ENCODE results near the gene AQP6.

The AQP6 gene

DNA sequence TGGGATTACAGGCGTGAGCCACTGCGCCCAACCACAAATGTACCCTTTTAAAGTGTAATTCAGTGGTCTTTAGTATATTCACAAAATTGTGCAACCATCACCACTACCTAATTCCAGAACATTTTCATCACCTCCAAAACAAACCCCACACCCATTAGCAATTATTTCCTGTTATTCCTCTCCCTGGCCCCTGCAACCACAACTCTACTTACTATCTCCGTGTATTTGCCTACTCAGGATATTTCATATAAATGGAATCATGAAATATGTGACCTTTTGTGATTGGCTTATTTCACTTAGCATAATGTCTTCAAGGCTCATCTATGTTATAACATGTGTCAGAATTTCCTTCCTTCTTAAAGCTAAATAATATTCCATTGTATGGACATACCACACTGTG is 38.2 kb upstream of the AQP6 start:
- DNase-seq (ENCODE audit: low spot score), result no peak
- H2AFZ ChIP-seq (ENCODE audit: low read length), result no peak overlapping the region
- H3K4me1 ChIP-seq (ENCODE audit: control insufficient read depth in 2 of 2, insufficient read depth in 1 of 2, low read depth in 1 of 2, low read length in 2 of 2), result no peaks in the 10 kb centered on the region
- peaks cover 0 to 14% (median 0%) of the 10 kb centered on the region in 3 experiments for H3K27me3 ChIP-seq (ENCODE audit: control insufficient read depth in 3 of 3, insufficient read depth in 3 of 3, low read depth in 1 of 3, low read length in 3 of 3)
- no peak overlapping the region for H3K14ac ChIP-seq (ENCODE audit: low read length)
- no peak overlapping the region for H2BK5ac ChIP-seq (ENCODE audit: low read length)
- H4K91ac ChIP-seq (ENCODE audit: low read depth, low read length, poor library complexity), result no peak overlapping the region
- WGBS, 2 donors (ENCODE audit: extremely low coverage in 2 of 2, insufficient read length in 2 of 2, insufficient replicate concordance in 1 of 2), result no CpG with 5 or more reads among the region's 3 CpGs
- H2BK120ac ChIP-seq (ENCODE audit: low read depth, low read length), result no peak overlapping the region
- H3K36me3 ChIP-seq (replicated peaks in 1 of 2; ENCODE audit: control insufficient read depth in 2 of 2, insufficient read depth in 2 of 2, low read length in 2 of 2), result no peaks in the 10 kb centered on the region
- H2AK5ac ChIP-seq (ENCODE audit: low read depth, low read length), result no peak overlapping the region
- no peak overlapping the region for H3K18ac ChIP-seq (ENCODE audit: low read length)
- no peak overlapping the region for H3K27ac ChIP-seq (replicated peaks; ENCODE audit: low read length)
- H3K23ac ChIP-seq (ENCODE audit: low read depth, low read length, poor library complexity), result no peak overlapping the region
- H3K9ac ChIP-seq (ENCODE audit: low read depth, low read length, poor library complexity), result no peak overlapping the region
- H3K4me2 ChIP-seq (ENCODE audit: insufficient read depth, low read length, poor library complexity, severe bottlenecking), result no peak overlapping the region
- H4K8ac ChIP-seq (ENCODE audit: low read depth, low read length), result no peak overlapping the region
- H3K4me3 ChIP-seq (ENCODE audit: low read length in 2 of 2), result no peak overlapping the region
- no peak overlapping the region for H2BK15ac ChIP-seq (ENCODE audit: low read length)
- peaks cover 0 to 2% of the 10 kb centered on the region in 2 donors for H3K9me3 ChIP-seq (replicated peaks in 1 of 2; ENCODE audit: control insufficient read depth in 2 of 2, insufficient read depth in 1 of 2, low read depth in 1 of 2, low read length in 2 of 2)
- no peaks in the 10 kb centered on the region for H3K79me1 ChIP-seq (ENCODE audit: low read depth, low read length)
- H3K4ac ChIP-seq (ENCODE audit: low read length), result no peak overlapping the region
- H2BK12ac ChIP-seq (ENCODE audit: low read length), result no peak overlapping the region

DNA sequence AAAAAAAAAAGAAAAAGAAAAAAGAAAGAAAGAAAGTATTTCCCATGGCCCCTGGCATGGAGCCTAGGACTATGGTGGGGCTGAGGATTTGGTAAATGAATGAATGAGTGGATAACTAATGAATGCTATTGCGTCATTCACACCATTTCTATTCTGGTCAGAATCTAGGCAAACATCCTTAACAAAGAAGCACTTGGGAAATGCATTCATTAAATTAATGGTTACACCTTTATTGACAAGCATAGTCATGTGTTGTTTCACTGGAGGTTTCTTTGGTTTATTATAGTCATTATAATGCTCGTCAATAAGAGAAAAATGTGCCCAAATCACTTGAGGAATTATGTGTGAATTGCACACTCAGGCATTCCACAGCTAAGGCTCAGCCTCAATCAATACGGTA is 35.8 kb upstream of the AQP6 start:
- Histone ChIP-seq H3K4ac (ENCODE audit: low read length) (no peak overlapping the region), H3K9me3 (replicated peaks in 1 of 2; ENCODE audit: control insufficient read depth in 2 of 2, insufficient read depth in 1 of 2, low read depth in 1 of 2, low read length in 2 of 2) (peaks cover 0 to 2% of the 10 kb centered on the region in 2 donors), H3K14ac (ENCODE audit: low read length) (no peak overlapping the region), H2AFZ (ENCODE audit: low read length) (no peak overlapping the region), H2BK5ac (ENCODE audit: low read length) (no peak overlapping the region), H4K8ac (ENCODE audit: low read depth, low read length) (no peak overlapping the region), H3K9ac (ENCODE audit: low read depth, low read length, poor library complexity) (no peak overlapping the region), H4K91ac (ENCODE audit: low read depth, low read length, poor library complexity) (no peak overlapping the region), H2BK15ac (ENCODE audit: low read length) (no peak overlapping the region), H3K27me3 (ENCODE audit: control insufficient read depth in 3 of 3, insufficient read depth in 3 of 3, low read depth in 1 of 3, low read length in 3 of 3) (peaks cover 0 to 28% (median 0%) of the 10 kb centered on the region in 3 experiments), H2BK12ac (ENCODE audit: low read length) (no peak overlapping the region), H3K27ac (replicated peaks; ENCODE audit: low read length) (no peak overlapping the region), H3K4me1 (ENCODE audit: control insufficient read depth in 2 of 2, insufficient read depth in 1 of 2, low read depth in 1 of 2, low read length in 2 of 2) (no peaks in the 10 kb centered on the region), H3K79me1 (ENCODE audit: low read depth, low read length) (no peaks in the 10 kb centered on the region), H2AK5ac (ENCODE audit: low read depth, low read length) (no peak overlapping the region), H2BK120ac (ENCODE audit: low read depth, low read length) (no peak overlapping the region), H3K18ac (ENCODE audit: low read length) (no peak overlapping the region), H3K4me3 (ENCODE audit: low read length in 2 of 2) (no peak overlapping the region), H3K4me2 (ENCODE audit: insufficient read depth, low read length, poor library complexity, severe bottlenecking) (no peak overlapping the region), H3K23ac (ENCODE audit: low read depth, low read length, poor library complexity) (no peak overlapping the region), H3K36me3 (replicated peaks in 1 of 2; ENCODE audit: control insufficient read depth in 2 of 2, insufficient read depth in 2 of 2, low read length in 2 of 2) (no peaks in the 10 kb centered on the region)
- WGBS, 2 donors (ENCODE audit: extremely low coverage in 2 of 2, insufficient read length in 2 of 2, insufficient replicate concordance in 1 of 2), result no CpG with 5 or more reads among the region's 3 CpGs
- no peak for DNase-seq (ENCODE audit: low spot score)

DNA sequence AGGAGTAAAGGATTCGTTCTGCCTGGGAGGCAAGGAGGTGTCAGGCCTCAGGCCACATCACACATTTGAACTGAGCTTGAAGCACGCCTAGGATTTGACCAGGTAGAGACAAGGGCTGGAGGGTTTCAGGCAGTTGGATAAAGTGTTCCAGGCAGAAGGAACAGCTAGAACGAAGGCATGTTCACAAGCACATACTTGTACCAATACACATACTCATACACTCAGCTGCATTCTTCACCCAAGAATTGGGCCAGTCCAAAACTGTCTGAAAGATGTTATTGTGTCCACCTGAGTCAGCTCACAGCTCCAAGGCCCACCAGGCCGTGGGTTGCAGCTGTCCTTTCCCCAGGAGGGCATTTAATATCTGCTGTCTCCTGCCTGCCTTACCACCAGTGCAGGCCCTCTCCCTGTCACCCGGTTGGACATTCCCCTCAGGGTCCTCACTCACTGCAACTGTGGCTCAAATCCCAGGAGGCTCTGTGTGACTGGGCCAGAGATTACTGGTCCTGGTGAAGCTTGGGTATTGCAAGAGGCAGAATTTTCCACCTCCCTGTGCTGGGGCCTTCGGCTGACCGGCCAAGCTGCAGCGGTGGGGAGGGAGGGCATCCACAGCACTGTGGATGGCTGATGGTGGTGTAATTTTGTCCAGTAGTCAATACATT is 35.0 kb upstream of the AQP6 start:
- Histone ChIP-seq H3K4me2 (ENCODE audit: insufficient read depth, low read length, poor library complexity, severe bottlenecking) (no peak overlapping the region), H3K9ac (ENCODE audit: low read depth, low read length, poor library complexity) (no peak overlapping the region), H4K8ac (ENCODE audit: low read depth, low read length) (no peak overlapping the region), H2AK5ac (ENCODE audit: low read depth, low read length) (no peak overlapping the region), H3K4me1 (ENCODE audit: control insufficient read depth in 2 of 2, insufficient read depth in 1 of 2, low read depth in 1 of 2, low read length in 2 of 2) (no peaks in the 10 kb centered on the region), H4K91ac (ENCODE audit: low read depth, low read length, poor library complexity) (no peak overlapping the region), H3K23ac (ENCODE audit: low read depth, low read length, poor library complexity) (no peak overlapping the region), H2BK5ac (ENCODE audit: low read length) (no peak overlapping the region), H2BK12ac (ENCODE audit: low read length) (no peak overlapping the region), H2BK15ac (ENCODE audit: low read length) (no peak overlapping the region), H3K4ac (ENCODE audit: low read length) (no peak overlapping the region), H3K27me3 (ENCODE audit: control insufficient read depth in 3 of 3, insufficient read depth in 3 of 3, low read depth in 1 of 3, low read length in 3 of 3) (peaks cover 0 to 36% (median 0%) of the 10 kb centered on the region in 3 experiments), H3K4me3 (ENCODE audit: low read length in 2 of 2) (no peak overlapping the region), H2AFZ (ENCODE audit: low read length) (no peak overlapping the region), H3K79me1 (ENCODE audit: low read depth, low read length) (no peaks in the 10 kb centered on the region), H3K9me3 (replicated peaks in 1 of 2; ENCODE audit: control insufficient read depth in 2 of 2, insufficient read depth in 1 of 2, low read depth in 1 of 2, low read length in 2 of 2) (peaks cover 0 to 2% of the 10 kb centered on the region in 2 donors), H3K18ac (ENCODE audit: low read length) (no peak overlapping the region), H3K14ac (ENCODE audit: low read length) (no peak overlapping the region), H3K27ac (replicated peaks; ENCODE audit: low read length) (no peak overlapping the region), H2BK120ac (ENCODE audit: low read depth, low read length) (no peak overlapping the region), H3K36me3 (replicated peaks in 1 of 2; ENCODE audit: control insufficient read depth in 2 of 2, insufficient read depth in 2 of 2, low read length in 2 of 2) (no peaks in the 10 kb centered on the region)
- no peak for DNase-seq (ENCODE audit: low spot score)
- no CpG with 5 or more reads among the region's 8 CpGs for WGBS, 2 donors (ENCODE audit: extremely low coverage in 2 of 2, insufficient read length in 2 of 2, insufficient replicate concordance in 1 of 2)

DNA sequence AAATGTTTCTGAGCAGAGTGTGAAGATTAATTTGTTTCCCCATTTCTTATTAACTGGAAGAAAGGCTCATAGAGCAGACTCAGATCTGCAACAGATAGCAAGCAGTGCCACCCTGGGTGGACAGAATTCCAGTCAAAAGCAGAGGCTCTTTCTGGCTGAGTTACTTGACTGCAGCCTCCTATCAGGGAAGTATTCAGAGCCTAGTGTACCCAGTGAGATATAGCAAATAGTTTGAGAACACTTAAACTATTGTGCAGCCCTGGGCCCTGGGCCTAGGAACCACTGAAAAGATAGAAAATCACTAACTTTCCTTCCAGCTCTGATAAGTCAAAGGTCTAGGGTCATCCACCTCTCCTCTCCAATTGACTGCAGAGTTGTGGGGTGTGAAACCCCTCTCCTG is 33.4 kb upstream of the AQP6 start:
- H4K8ac ChIP-seq (ENCODE audit: low read depth, low read length), result no peak overlapping the region
- H2BK12ac ChIP-seq (ENCODE audit: low read length), result no peak overlapping the region
- no peak overlapping the region for H2BK15ac ChIP-seq (ENCODE audit: low read length)
- no peak overlapping the region for H3K4me3 ChIP-seq (ENCODE audit: low read length in 2 of 2)
- no peak overlapping the region for H4K91ac ChIP-seq (ENCODE audit: low read depth, low read length, poor library complexity)
- H2BK120ac ChIP-seq (ENCODE audit: low read depth, low read length), result no peak overlapping the region
- no peak overlapping the region for H3K9ac ChIP-seq (ENCODE audit: low read depth, low read length, poor library complexity)
- H2AFZ ChIP-seq (ENCODE audit: low read length), result no peak overlapping the region
- no peaks in the 10 kb centered on the region for H3K79me1 ChIP-seq (ENCODE audit: low read depth, low read length)
- DNase-seq (ENCODE audit: low spot score), result no peak
- no peak overlapping the region for H3K23ac ChIP-seq (ENCODE audit: low read depth, low read length, poor library complexity)
- peaks cover 0 to 2% of the 10 kb centered on the region in 2 donors for H3K4me1 ChIP-seq (ENCODE audit: control insufficient read depth in 2 of 2, insufficient read depth in 1 of 2, low read depth in 1 of 2, low read length in 2 of 2)
- no peak overlapping the region for H2AK5ac ChIP-seq (ENCODE audit: low read depth, low read length)
- H3K9me3 ChIP-seq (replicated peaks in 1 of 2; ENCODE audit: control insufficient read depth in 2 of 2, insufficient read depth in 1 of 2, low read depth in 1 of 2, low read length in 2 of 2), result peaks cover 0 to 2% of the 10 kb centered on the region in 2 donors
- H2BK5ac ChIP-seq (ENCODE audit: low read length), result no peak overlapping the region
- peaks cover 0 to 52% (median 0%) of the 10 kb centered on the region in 3 experiments for H3K27me3 ChIP-seq (ENCODE audit: control insufficient read depth in 3 of 3, insufficient read depth in 3 of 3, low read depth in 1 of 3, low read length in 3 of 3)
- no peaks in the 10 kb centered on the region for H3K36me3 ChIP-seq (replicated peaks in 1 of 2; ENCODE audit: control insufficient read depth in 2 of 2, insufficient read depth in 2 of 2, low read length in 2 of 2)
- H3K27ac ChIP-seq (replicated peaks; ENCODE audit: low read length), result no peak overlapping the region
- H3K4ac ChIP-seq (ENCODE audit: low read length), result no peak overlapping the region
- no peak overlapping the region for H3K4me2 ChIP-seq (ENCODE audit: insufficient read depth, low read length, poor library complexity, severe bottlenecking)
- no peak overlapping the region for H3K18ac ChIP-seq (ENCODE audit: low read length)
- H3K14ac ChIP-seq (ENCODE audit: low read length), result no peak overlapping the region

Data from neuronal stem cell (in vitro differentiated cells).